GM20431 (cell line): Measurements from ENCODE around the gene RAPGEF1.

ENCODE experiments used
- in situ Hi-C: fragments of 300-500 bp; cut with MseI, MboI; formaldehyde crosslinking; loops from one replicate; pipeline ENCODE4 v1.15.0; 2020; ENCODE audit warnings: low sequenced_read_pairs; ENCODE audit not compliant: unreplicated experiment

The RAPGEF1 gene

GRCh38 chr9:131582056-131582455 is 157.8 kb downstream of the RAPGEF1 start:
- in situ Hi-C loops, result no loop called here

DNA sequence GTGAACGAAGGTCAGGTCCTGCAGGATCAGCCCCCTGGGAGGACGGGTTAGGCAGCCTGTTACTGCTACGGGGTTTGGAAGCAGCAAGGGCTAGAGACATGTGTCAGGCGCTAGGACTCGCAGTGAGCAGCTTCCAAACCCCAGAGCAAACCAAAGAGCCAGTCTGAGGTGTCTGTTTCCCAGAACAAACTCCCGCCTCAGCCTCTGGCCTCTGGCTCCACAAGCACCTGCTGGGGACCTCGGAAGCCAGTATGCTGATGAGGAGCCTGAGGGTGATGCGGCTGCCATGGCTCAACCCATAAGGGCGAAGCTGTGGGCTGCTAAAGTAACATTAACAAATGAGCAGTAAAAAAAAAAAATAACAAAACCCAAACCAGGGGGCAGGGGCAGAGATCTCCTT is 159.5 kb downstream of the RAPGEF1 start:
- in situ Hi-C loops, result no loop called here

GRCh38 chr9:131579789-131580211 is 160.1 kb downstream of the RAPGEF1 start:
- in situ Hi-C loops, result no loop called here

- in situ Hi-C loops, result no loop called here
Observed at GRCh38 chr9:131578731-131579504, 161.0 kb downstream of the RAPGEF1 start.

- in situ Hi-C loops, result no loop called here
Observed at GRCh38 chr9:131578021-131578420, 161.9 kb downstream of the RAPGEF1 start.

GRCh38 chr9:131577005-131578000 is 162.6 kb downstream of the RAPGEF1 start:
- in situ Hi-C loops, result no loop called here

GRCh38 chr9:131575946-131576853 is 163.7 kb downstream of the RAPGEF1 start:
- in situ Hi-C loops, result no loop called here

- in situ Hi-C loops, result no loop called here
Observed at GRCh38 chr9:131574730-131575640, 164.9 kb downstream of the RAPGEF1 start.

- in situ Hi-C loops, result no loop called here
Observed at GRCh38 chr9:131567910-131568309, 172.0 kb downstream of the RAPGEF1 start.

- in situ Hi-C loops, result no loop called here
Observed at GRCh38 chr9:131566158-131566557, 173.7 kb downstream of the RAPGEF1 start.

DNA sequence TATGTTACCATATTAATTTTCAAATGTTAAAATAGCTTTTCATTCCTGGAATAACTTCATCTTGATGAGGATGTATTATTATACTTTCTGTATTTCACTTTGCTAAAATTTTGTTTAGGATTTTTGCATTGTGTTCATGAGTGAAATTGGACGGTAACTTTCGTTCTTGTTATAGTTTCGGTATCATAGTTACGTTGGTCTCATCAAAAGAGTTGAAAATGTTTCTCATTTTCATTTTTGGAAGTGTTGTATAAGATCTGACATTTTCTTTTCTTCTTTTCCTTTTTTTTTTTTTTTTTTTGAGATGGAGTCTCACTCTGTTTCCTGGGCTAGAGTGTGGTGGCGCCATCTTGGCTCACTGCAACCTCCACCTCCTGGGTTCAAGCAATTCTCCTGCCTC is 174.5 kb downstream of the RAPGEF1 start:
- in situ Hi-C loops, result no loop called here

DNA sequence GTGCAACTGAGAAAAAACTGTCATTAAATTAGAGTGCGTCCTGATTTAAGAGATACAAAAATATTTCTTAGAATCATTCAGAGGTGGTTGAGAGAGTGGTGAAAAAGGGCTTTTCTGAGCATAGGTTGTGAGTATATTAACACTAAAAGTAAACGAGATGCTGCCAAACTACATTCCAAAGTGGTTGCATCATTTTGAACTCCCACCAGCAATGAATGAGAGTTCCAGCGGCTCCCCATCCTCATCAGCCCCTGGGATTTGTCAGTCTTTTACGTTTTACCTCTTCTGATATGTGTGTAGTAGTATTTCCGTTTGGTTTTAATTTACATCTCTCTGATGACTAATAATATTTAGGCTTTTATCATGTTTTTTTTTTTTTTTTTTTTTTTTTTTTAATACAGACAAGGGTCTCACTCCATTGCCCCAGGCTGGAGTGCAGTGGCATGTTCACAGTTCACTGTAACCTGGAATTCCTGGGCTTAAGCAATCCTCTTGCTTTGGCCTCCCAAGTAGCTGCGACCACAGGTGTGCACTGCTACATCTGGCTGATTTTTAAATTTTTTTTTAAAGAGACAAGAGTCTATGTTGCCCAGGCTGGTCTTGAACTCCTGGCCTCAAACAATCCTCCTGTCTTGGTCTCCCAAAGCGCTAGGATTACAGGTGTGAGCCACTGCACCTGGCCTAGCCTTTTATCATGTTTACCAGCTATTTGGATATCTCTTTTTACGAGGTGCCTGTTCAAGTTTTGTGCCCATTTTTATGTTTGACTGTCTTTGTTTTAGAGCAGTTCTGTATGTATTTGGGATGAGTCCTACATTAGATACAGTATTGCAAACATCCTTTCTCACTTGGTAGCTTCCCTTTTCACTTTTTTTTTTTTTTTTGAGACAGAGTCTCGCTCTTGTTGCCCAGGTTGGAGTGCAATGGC is 177.6 kb downstream of the RAPGEF1 start:
- in situ Hi-C loops, result no loop called here

- in situ Hi-C loops, result no loop called here
Observed at GRCh38 chr9:131559421-131560000, 180.4 kb downstream of the RAPGEF1 start.

DNA sequence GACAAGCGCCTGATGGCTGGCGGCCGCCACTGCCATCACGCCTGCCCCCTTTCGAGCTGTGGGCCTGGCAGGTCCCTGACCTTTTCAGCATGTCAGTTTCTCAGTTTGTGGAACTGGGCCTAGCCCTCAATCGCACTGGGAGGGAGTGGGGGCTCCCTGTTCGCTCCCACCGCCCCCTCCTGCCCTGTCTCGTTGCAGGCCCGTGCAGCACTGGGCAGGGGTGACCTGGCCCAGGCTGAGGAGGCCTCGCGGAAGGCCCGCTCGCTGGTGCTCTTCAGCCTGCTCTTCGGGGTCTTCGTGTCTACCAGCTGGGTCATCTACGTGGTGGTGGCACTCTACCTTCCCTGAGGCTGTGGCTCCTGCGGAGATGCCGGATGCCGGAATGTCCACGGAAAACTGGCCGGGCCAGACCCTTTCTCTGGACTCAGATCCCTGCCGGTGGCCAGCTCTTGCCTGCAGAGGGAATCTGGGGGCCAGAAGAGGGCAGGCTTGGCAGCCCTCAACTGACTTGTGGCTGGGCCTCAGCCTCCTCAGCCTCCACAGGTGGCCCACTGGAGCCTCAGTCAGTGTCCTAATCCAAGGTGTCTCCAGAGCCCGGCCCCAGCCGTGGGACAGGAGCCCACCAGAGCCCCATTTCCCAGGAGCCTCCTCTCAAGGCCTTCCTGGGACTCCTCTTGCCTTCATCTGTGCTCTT is 181.9 kb downstream of the RAPGEF1 start:
- in situ Hi-C loops, result no loop called here

DNA sequence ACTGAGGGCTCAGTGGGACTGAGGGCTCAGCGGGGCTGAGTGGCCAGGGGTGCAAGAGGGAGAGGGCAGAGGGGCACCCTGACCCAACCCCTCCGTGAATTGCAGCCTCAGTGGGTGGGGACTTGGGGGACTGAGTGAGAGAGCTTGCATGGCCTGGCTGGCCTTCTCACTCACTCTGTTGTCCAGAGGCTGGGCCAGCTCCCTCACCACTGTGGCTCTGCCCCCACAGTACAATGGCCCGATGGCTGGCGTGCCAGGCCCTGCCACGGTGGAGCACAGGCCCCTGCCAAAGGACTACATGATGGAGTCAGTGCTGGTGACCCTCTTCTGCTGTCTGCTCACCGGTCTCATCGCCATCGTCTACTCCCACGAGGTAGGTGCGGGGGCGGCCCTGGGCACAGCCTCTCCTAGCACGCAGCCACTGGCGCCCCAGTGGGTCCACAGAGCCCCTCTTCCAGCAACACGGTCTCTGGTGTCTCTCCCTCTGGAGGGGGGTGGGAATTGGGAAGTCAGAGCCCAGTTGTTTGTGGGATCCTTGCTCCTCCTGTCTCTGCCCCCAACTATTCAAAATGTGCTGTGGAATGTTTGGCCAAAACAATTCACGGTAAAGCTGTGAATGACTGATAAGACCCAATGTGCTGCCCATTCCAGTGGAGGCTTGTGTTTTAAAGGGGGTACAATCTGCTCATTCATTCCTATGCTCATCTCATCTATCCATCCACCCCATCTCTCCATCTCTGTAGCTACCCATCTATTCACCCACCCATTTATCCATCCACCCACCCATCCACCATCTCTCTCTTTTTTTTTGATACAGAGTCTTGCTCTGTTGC is 183.8 kb downstream of the RAPGEF1 start:
- in situ Hi-C loops, result no loop called here

DNA sequence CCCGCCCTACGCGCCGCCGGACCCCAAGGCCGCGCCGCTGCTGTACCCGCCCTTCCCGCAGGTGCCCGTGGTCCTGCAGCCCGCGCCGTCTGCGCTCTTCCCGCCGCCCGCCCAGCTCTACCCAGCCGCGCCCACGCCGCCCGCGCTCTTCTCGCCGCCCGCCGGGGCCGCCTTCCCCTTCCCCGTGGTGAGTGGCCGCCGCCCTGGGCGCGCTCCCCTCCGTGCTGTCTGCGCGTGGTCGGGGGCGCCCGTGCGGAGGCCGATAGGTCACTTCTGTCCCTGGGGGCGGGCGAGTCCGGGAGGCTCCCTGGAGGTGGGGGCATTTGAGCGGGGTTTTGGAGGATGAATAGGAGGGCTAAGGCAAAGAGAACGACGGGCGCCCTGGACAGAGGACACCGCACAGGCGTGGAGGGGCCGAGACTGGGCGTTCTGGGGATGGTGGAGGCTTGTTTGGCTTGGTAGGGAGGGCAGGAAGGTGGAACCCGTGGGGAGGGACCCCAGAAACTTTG is 185.0 kb downstream of the RAPGEF1 start:
- in situ Hi-C loops, result no loop called here
